NCI-H526 treated with DMSO at 0.1 percent for 48 hours (cell line): ENCODE measurements around the gene URAD.
A peak's percentile ranks its signal among the peaks of the same experiment; 100 is the strongest.
"Not testable (repeated sequence)": the region's sequence is repeated elsewhere in the genome, so short reads cannot be mapped to it uniquely, and the experiment has no call there.

Source experiments
- DNase-seq: peaks from one replicate; lab custom pipeline; 2025; lab: John Stamatoyannopoulos, UW

Gene URAD

GRCh38 chr13:27970382-27971235 is 17.9 kb downstream of the URAD start:
- no peak for DNase-seq

GRCh38 chr13:27969866-27970229 is 18.6 kb downstream of the URAD start:
- DNase-seq: no peak

GRCh38 chr13:27969082-27969865 is 19.2 kb downstream of the URAD start, which contains the start of gene CDX2:
Gene CDX2 (minus strand): TSS chr13:27969315. CDS start chr13:27969006, 309 bp downstream.
- DNase-seq: peak; percentile 87

- DNase-seq: peak; percentile 62
Measured at GRCh38 chr13:27968316-27969081, 20.0 kb downstream of the URAD start.

- DNase-seq: peak; percentile 55
Measured at GRCh38 chr13:27967736-27968315, 20.7 kb downstream of the URAD start.

- DNase-seq: peak; percentile 30
Measured at GRCh38 chr13:27967203-27967735, 21.2 kb downstream of the URAD start.

- peak; percentile 59 for DNase-seq
Measured at GRCh38 chr13:27966641-27967202, 21.8 kb downstream of the URAD start.

- peak; percentile 66 for DNase-seq
Measured at GRCh38 chr13:27965740-27966640, 22.5 kb downstream of the URAD start.

- DNase-seq: no peak
Measured at GRCh38 chr13:27965343-27965739, 23.2 kb downstream of the URAD start.

GRCh38 chr13:27964741-27965323 is 23.7 kb downstream of the URAD start:
- no peak for DNase-seq

- not testable (repeated sequence) for DNase-seq
Measured at GRCh38 chr13:27964206-27964605, 24.3 kb downstream of the URAD start.

- DNase-seq: no peak
Measured at GRCh38 chr13:27963491-27963890, 25.0 kb downstream of the URAD start.

GRCh38 chr13:27962982-27963381 is 25.5 kb downstream of the URAD start:
- no peak for DNase-seq

- no peak for DNase-seq
Measured at GRCh38 chr13:27962128-27962841, 26.2 kb downstream of the URAD start.

- DNase-seq: no peak
Measured at GRCh38 chr13:27961227-27962085, 27.0 kb downstream of the URAD start.

GRCh38 chr13:27960362-27961226 is 27.9 kb downstream of the URAD start:
- DNase-seq: peak; percentile 85

GRCh38 chr13:27959976-27960361 is 28.5 kb downstream of the URAD start:
- no peak for DNase-seq
